Mesodermal cell (in vitro differentiated cells): ENCODE measurements around the gene CCS.
A peak's percentile ranks its signal among the peaks of the same experiment; 100 is the strongest.

ENCODE experiments used
- H3K27ac ChIP-seq: 2 replicates; pipeline ENCODE4 v1.7.0; 2013; ENCODE audit warnings: mild to moderate bottlenecking, low read depth, low read length, moderate library complexity; ENCODE audit not compliant: severe bottlenecking
- H3K36me3 ChIP-seq: 2 replicates; pipeline ENCODE4 v1.7.1; 2013; ENCODE audit warnings: mild to moderate bottlenecking, low read length, moderate library complexity; ENCODE audit not compliant: control insufficient read depth, insufficient read depth
- H3K4me1 ChIP-seq: one replicate; pipeline ENCODE4 v1.7.1; 2013; ENCODE audit warnings: mild to moderate bottlenecking, low read length; ENCODE audit not compliant: insufficient read depth, control insufficient read depth, poor library complexity, severe bottlenecking
- H3K4me3 ChIP-seq: 2 replicates; pipeline ENCODE4 v1.7.0; 2013; ENCODE audit warnings: low read length, control low read depth, mild to moderate bottlenecking; ENCODE audit not compliant: insufficient read depth, poor library complexity, severe bottlenecking; ENCODE audit errors: extremely low read depth
- H3K9me3 ChIP-seq: 2 replicates; pipeline ENCODE4 v1.7.1; 2013; ENCODE audit warnings: mild to moderate bottlenecking, low read length, moderate library complexity; ENCODE audit not compliant: control insufficient read depth
- WGBS, 2 experiments: methylation state at CpG; one replicate each; pipeline ENCODE4 v1.1.5; 2013; ENCODE audit warnings: missing lambda C conversion rate in 2 of 2; ENCODE audit not compliant: insufficient coverage in 2 of 2; 5-methylcytosine and 5-hydroxymethylcytosine counted together

CCS gene

DNA sequence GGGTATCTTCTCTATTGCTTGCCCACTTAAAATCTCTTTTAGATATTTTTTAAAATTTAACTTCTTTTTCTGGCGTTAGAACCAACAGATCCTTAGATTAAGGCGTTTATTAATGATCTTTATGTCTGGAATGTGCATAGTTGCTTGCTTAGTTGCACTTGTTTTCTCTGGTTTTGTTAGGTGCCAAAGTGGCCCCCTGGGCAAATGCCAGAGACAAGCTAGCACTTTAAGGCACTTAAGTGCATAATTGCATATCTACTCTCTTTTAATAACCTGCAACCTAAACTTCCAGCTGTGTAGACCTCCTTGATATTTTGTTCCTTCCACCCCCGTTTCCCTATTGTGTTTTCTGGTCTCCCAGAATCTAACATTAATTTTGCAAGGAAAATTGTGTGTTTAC is 48.8 kb downstream of the CCS start:
- Histone ChIP-seq H3K4me3 (peak overlapping the region; percentile 96), H3K4me1 (peaks cover 28% of the 10 kb centered on the region), H3K9me3 (no peaks in the 10 kb centered on the region), H3K27ac (no peak overlapping the region), H3K36me3 (peaks cover 74% of the 10 kb centered on the region)
- 40 to 80% methylated on average over 1 of the region's 3 CpGs for WGBS, 2 experiments

DNA sequence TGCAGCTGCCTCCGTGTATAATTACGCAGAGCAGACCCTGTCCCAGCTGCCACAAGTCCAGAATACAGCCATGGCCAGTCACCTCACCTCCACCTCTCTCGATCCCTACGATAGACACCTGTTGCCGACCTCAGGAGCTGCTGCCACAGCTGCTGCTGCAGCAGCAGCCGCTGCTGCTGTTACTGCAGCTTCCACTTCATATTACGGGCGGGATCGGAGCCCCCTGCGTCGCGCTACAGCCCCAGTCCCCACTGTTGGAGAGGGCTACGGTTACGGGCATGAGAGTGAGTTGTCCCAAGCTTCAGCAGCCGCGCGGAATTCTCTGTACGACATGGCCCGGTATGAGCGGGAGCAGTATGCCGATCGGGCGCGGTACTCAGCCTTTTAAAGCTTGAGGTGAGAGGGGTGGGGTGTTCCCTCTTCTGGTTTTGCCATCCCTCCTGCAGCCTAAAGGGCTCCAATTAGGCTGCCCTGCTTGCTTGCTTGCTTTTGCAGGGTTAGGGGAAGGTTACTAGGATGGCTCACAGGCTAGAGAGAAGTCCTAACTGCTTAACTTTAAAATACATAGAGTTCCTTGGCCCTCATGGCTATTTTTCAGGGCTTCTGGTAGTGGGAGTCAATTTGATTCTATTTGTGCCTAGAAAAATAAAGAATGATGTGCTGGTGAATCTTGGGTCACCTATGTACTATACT is 50.9 kb downstream of the CCS start:
- H3K4me1 ChIP-seq: peaks cover 19% of the 10 kb centered on the region
- no peak overlapping the region for H3K4me3 ChIP-seq
- WGBS, 2 experiments: 96 to 98% methylated on average over 23 to 24 of the region's 24 CpGs
- no peaks in the 10 kb centered on the region for H3K9me3 ChIP-seq
- H3K27ac ChIP-seq: no peak overlapping the region
- H3K36me3 ChIP-seq: peaks cover 90% of the 10 kb centered on the region

DNA sequence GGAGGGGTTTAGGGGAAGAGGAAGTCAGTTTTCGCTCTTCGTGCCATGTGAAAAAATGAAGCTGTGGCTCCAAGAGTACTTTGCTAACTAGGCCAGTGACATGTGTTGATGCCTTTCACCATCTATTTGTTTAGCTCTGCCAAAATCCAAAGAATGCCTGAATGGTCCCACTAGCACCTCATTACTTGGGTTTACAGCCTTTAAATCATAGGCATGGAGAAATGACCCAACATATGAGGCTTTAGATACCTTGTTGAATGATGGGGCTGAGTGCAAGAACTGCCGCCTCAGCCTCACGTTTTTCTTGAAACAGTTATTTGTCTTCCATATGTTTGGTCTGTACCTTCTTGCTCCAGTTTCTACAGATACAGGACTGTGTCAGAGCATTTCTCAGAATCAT is 53.8 kb downstream of the CCS start:
- WGBS, 2 experiments: 80 to 95% methylated on average over 1 to 4 of the region's 4 CpGs
- H3K4me3 ChIP-seq: no peak overlapping the region
- H3K27ac ChIP-seq: no peak overlapping the region
- H3K36me3 ChIP-seq: peaks cover 97% of the 10 kb centered on the region
- no peaks in the 10 kb centered on the region for H3K4me1 ChIP-seq
- no peaks in the 10 kb centered on the region for H3K9me3 ChIP-seq

DNA sequence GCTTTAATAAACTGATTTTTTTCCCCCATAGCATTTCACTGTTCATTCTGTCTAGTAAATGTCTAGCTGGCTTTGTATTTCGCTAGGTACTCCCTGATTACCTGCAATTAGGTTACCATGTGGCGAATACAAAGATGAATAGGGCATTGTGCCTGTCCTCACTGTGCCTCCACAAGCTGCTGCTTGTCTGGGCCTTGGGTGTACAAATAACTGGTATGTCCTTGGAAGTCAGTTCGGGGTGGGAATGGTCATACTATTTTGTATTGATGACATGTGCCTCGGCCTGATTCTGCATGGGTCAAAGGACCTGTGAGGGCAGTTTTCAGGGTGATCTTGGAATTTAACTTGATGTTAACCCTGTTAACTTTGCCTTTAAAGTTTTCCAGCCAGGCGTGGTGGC is 56.9 kb downstream of the CCS start:
- Histone ChIP-seq H3K4me3 (no peak overlapping the region), H3K36me3 (peaks cover 96% of the 10 kb centered on the region), H3K27ac (no peak overlapping the region), H3K9me3 (no peaks in the 10 kb centered on the region), H3K4me1 (no peaks in the 10 kb centered on the region)
- 95 to 98% methylated on average over 4 to 5 of the region's 5 CpGs for WGBS, 2 experiments

DNA sequence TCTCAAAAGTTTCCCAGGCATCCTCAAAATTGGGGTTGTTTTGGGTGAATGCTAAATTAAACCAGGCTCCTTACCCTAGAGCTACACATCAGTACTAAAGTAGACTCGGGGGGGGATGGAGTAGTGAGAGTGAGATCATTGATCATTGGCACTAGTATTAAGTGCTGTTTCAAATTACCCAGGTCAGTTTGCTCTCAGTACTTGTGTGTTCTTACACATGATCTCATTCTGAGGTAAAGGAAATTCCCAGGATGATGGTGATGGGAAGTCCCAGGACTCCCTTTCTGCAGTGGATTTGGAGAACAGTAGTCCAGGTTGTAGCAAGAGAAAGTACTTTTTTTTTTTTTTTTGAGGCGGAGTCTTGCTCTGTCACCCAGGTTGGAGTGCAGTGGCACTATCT is 58.0 kb downstream of the CCS start:
- Histone ChIP-seq H3K9me3 (no peaks in the 10 kb centered on the region), H3K36me3 (peaks cover 95% of the 10 kb centered on the region), H3K4me3 (no peak overlapping the region), H3K4me1 (no peaks in the 10 kb centered on the region), H3K27ac (no peak overlapping the region)
- WGBS, 2 experiments: no CpG with 5 or more reads among the region's 2 CpGs

DNA sequence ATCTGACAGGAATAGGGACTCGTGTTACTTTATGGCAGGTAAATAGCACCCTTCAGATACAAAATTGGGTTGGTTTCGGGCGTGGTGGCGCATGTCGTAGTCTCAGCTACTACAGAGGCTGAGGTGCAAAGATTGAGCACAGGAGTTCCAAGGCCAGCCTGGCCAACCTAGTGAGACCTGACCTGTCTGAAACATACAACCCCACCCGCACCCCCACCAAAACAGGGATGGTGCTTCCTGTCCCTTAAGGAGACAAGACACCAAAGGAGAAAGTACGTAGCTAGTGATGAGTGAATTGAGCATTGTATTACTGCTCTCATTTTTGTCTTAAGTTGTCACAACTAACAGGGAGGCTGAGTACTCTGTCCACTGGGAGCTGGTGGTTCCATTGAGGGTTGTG is 59.7 kb downstream of the CCS start:
- Histone ChIP-seq H3K4me3 (no peak overlapping the region), H3K4me1 (no peaks in the 10 kb centered on the region), H3K36me3 (peaks cover 92% of the 10 kb centered on the region), H3K9me3 (no peaks in the 10 kb centered on the region), H3K27ac (no peak overlapping the region)
- 95 to 96% methylated on average over 3 to 6 of the region's 7 CpGs for WGBS, 2 experiments

- 100% methylated on average over 2 to 3 of the region's 6 CpGs for WGBS, 2 experiments
- peaks cover 91% of the 10 kb centered on the region for H3K36me3 ChIP-seq
- H3K4me1 ChIP-seq: no peaks in the 10 kb centered on the region
- H3K4me3 ChIP-seq: no peak overlapping the region
- H3K27ac ChIP-seq: no peak overlapping the region
- H3K9me3 ChIP-seq: no peaks in the 10 kb centered on the region
Observed at GRCh38 chr11:66653123-66653522, 60.1 kb downstream of the CCS start.
